Activated T-helper 9 cell treated with anti-CD3 and anti-CD28 coated beads, Interleukin-2, amount 50 U/mL, for 16 hours (primary cell): ENCODE measurements around the gene TMEM209.

Experiments
- DNase-seq: peaks from one replicate; pipeline ENCODE4 v3.0.0-alpha.2; 2020; ENCODE audit warnings: low read depth

TMEM209 gene

GRCh38 chr7:130143986-130144311 is 61.3 kb downstream of the TMEM209 start:
- no peak for DNase-seq

- DNase-seq: no peak
These were observed 61.9 kb downstream of the TMEM209 start for GRCh38 chr7:130143334-130143732.

GRCh38 chr7:130142654-130143333 is 62.4 kb downstream of the TMEM209 start:
- no peak for DNase-seq

GRCh38 chr7:130141884-130142653 is 63.1 kb downstream of the TMEM209 start:
- DNase-seq: no peak

GRCh38 chr7:130141161-130141883 is 63.9 kb downstream of the TMEM209 start:
- DNase-seq: no peak

GRCh38 chr7:130140551-130141160 is 64.5 kb downstream of the TMEM209 start:
- DNase-seq: no peak

- DNase-seq: no peak
These were observed 65.8 kb downstream of the TMEM209 start for GRCh38 chr7:130139193-130139960.

GRCh38 chr7:130137207-130137606 is 68.0 kb downstream of the TMEM209 start:
- DNase-seq: no peak

GRCh38 chr7:130136579-130137167 is 68.5 kb downstream of the TMEM209 start:
- no peak for DNase-seq

- no peak for DNase-seq
These were observed 69.7 kb downstream of the TMEM209 start for GRCh38 chr7:130135208-130136205.

- DNase-seq: no peak
These were observed 70.5 kb downstream of the TMEM209 start for GRCh38 chr7:130134726-130135125.

GRCh38 chr7:130134106-130134636 is 71.0 kb downstream of the TMEM209 start:
- no peak for DNase-seq

GRCh38 chr7:130133029-130133782 is 72.0 kb downstream of the TMEM209 start:
- DNase-seq: no peak

- DNase-seq: no peak
These were observed 73.0 kb downstream of the TMEM209 start for GRCh38 chr7:130131964-130132875.

- no peak for DNase-seq
These were observed 73.9 kb downstream of the TMEM209 start for GRCh38 chr7:130131191-130131834.

- no peak for DNase-seq
These were observed 76.2 kb downstream of the TMEM209 start for GRCh38 chr7:130129011-130129411.

- DNase-seq: no peak
These were observed 77.3 kb downstream of the TMEM209 start for GRCh38 chr7:130127821-130128317.
